HG03064 (cell line): ENCODE results near the gene TF.
"Not testable (repeated sequence)": the region's sequence is repeated elsewhere in the genome, so short reads cannot be mapped to it uniquely, and the experiment has no call there.

Experiments
- ATAC-seq: cut with Tn5 transposase; IDR thresholded peaks from one replicate; pipeline ENCODE4 v1.9.1; 2021; ENCODE audit warnings: low read depth; ENCODE audit not compliant: unreplicated experiment

The TF gene

DNA sequence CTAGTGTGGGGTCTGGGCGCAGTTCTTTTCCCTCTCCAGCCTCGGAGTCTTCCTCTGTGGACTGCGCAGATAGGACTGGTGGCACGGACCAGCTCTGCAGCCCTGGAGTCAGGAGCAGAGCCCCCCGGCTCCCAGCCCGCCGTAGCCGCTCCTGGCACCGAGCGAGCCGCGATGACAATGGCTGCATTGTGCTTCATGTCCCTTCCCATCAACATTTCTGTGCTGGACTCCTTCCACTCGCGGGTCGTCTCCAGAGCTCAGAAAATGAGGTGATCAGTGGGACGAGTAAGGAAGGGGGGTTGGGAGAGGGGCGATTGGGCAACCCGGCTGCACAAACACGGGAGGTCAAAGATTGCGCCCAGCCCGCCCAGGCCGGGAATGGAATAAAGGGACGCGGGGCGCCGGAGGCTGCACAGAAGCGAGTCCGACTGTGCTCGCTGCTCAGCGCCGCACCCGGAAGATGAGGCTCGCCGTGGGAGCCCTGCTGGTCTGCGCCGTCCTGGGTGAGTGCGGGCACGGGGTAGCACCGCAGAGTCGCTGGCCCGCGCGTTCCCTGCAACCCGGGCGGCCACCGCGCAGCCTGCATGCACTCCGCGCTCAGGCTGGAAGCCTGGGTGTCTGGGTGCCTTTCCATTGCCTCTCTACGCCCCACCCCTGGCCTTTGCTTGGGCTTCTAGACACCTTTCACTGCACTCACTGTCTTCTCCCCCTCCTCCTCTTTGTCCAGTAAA is at the start of gene TF:
Gene TF (plus strand): TSS at position 413 of the 731 bp plus-strand sequence. CDS start 48 bp downstream, at position 461.
- no peak for ATAC-seq

DNA sequence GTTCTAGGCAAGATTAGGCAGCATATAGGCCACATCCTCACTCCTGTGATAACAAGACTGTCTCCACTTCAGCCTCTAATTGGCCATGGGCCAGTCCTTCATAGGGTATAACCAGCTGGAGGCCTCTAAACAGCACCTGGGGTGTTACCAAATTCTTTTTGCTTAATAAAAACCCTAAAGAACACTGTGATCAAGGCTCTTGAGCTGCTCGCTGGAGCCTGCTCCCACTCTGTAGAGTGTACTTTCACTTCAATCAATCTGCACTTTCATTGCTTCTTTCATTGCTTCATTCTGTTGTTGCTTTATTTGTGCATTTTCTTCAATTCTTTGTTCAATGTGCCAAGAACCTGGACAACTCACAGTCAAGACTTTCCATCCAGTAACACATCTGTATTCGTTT is 48.2 kb upstream of the TF start:
- ATAC-seq = no peak

DNA sequence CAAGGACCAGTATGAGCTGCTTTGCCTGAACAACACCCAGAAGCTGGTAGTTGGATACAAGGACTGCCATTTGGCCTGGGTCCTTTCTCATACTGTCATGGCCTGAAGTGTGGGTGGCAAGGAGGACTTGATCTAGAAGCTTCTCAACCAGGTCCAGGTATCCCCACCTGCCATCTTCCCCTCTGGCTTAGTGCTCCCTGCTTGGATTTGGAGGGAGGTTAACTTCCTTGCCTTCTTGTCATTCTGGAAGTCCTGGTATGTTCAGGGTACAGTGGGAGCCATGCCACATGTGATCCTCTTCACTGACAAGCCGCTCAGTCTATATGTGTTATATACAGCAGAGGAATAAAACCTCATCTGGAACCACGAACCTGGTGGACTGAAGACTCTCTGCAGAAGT is 46.7 kb upstream of the TF start:
- ATAC-seq = no peak

DNA sequence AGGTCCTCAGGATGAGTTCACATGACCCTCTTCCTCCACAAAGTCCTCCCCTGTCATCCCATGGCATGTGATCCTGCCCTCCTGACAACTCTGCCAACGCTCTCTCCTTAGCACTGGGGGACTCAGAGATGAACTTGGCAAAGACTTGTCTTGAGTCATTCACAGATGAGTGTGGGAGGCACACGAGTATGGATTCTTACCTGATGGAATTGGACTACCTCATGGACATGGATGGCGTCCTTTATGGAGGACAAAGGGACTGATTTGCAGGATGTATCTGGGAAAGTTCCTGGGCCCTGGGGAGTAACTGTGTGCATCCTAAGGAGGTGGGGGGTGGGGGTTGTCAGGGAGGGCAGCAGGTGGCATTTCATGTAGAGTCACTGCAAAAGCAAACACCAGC is 46.3 kb upstream of the TF start:
- ATAC-seq = no peak

DNA sequence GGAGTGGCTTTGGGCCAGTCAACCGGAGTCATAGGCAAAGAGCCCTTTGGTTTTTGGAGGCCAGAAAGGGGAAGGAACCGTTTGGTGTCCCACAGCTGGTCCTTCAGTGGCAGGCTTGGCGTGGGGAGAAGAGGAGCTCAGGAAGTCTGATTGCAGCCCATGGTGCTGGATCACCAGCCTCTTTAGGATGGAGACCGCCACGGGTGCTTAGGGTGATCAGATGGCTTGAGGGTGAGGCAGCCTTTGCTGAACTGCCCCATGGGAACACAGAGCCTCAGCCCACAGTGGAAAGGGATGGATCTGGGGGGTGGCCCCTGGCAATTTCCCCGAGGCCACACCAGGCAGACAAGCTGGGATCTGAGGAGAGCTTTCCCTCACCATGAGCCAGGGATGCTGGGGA is 45.8 kb upstream of the TF start:
- no peak for ATAC-seq

DNA sequence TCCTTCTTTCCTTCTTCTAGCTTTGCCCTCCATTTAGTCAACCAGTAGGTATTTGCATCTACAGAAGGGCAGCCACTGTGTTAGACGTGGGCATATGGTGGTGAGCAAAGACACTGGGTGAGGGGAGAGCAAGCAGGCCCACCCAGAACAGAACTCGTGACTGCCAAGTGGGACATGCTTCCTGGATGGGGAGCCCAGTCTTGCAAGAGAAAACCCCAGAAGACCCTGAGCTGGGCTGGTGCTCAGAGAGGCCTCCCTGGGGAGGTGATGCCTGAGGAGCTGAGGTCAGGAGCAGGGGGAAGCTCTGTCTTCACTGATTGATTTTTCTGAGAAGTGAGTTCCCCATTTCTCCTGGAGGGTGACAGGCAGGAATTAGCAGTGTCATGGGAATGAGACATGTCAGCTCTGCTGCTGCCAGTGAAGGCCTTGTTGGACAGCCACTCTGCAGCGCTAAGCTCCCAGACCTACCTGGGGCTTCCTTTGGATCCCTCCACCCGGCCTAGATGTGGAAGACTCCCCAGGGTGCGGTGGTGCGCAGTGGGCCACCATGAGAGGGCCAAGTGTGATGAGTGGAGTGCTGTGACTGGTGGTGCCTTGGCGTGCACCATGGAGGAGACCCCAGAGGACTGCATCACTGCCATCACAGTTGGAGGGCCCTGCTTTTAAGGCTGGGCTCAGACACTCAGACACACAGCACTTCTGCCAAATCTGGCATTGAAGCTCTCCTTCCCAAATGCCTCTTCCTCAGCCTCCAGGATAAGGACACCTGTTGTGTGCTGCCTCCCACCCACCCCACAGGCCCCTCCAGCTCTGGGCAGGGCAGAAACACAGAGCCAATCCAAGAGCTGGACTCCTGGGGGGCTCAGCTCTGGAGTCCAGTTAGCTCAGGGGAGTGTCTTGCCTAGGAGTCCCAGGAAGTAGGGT is 44.5 kb upstream of the TF start:
- ATAC-seq = no peak

DNA sequence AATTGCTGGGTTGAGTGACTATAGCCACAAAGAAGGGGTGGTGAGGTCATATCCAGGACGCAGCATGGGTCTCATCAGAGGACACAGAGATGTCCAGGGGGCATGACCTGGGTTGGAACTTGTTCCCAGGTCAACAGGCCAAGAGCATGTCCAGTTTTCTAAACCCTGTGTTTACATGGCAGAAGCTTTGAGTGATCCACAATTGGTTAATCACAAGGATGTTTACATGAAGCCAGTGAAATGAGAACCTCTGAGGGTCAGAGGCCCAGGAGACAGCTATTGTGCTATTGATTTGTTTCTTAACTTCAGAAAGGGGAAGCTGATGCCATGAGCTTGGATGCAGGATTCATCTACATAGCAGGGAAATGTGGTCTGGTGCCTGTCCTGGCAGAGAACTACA is 42.3 kb upstream of the TF start:
- ATAC-seq = no peak

DNA sequence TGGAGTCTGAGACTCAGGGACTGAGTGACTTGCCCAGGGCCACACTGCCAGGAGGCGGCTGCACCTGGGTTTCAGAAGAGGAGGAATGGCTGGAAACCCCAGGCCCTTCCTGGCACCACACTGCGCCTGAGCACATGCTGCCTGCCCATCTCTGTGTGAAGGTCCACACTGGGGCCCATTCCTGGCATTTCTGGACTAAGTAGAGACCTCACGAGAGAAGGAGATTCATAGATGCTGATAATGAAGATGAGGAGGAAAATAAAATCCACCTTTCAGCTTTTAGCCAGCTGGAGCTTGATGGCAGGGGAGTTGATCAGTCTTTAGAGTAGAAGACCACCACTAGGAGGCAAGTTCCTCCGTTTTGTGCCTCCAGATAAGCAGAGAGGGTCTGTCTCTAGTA is 40.2 kb upstream of the TF start:
- no peak for ATAC-seq

DNA sequence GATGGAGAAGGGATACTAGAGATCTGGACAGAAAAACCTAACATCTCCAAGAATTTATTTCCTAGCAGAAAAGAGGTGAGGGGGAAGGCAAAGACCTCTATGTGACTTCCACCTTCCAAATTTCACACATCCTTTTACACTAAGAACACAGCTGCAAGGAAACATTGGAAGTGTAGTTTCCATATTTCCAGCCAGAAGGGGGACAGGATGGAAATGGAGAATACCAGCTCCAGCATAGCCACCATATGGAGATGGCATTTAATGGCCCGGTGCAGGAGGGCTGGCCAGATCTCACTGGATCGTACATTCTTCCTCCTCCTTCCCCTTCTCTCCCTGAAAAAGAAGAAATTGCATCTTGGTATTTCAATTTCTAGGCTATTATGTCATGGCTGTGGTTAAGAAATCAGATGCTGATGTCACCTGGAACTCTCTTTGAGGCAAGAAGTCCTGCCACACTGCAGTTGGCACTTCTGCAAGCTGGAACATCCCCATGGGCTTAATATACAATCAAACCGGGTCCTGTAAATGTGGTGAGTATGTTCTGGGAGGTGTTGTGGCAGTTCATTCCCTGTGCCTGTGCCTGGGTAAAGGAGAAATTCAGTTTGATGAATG is 36.9 kb upstream of the TF start:
- no peak for ATAC-seq

DNA sequence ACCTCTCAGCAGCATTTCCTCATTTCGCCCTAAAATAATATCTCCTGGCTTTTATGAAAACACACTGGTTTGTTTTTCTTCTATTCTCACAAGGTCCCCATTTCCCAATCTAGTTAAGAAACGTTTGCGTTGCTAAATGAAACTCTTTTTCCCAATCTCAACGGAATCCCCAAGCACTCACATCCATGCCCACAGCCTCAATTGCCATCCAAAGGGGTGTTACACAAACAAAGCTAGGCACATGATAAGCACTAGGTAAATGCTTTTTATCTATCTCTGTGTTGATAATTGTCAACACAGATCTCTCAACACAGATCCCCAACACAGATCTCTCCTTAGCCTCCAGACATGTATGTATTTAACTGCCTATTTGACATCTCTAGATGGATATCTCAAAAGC is 35.2 kb upstream of the TF start:
- no peak for ATAC-seq

DNA sequence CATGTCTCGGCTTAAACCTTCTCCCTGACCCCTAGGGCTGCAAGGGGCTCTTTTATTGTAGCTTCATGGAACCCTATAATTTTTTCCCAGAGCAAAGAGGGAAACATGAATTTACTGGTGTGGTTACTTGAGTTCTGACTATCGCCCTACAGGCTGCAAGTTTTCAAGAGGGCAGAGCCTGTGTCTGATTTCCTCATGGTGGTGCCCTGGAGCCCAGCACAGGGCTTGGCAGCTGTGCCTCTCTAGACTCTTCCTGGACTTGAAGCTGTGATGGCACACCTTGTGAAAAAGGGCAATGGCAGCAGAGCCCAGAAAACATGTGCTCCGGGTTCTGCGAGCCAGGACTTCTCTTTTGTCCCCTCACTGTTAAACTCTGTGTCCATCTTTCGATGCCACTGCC is 34.2 kb upstream of the TF start:
- ATAC-seq = no peak

DNA sequence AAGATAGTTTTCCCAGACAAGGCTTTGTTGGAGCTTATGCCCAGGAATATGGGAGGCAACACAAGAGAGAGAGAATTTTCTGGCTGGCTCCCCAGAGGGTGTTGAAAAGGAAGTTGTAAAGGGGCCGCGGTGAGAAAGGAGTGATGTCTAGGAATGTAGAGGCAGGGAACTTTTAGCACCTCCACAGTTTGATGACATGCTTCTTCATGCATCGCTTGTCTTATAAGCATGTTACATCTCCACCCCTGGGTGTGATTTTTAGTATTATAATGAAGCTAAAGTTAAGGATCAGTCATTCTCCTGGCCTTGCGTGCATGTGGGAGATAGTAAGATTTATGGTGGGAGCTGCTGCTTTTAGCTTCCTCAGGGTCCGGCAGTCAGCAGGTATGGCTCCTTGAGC is 32.8 kb upstream of the TF start:
- no peak for ATAC-seq

DNA sequence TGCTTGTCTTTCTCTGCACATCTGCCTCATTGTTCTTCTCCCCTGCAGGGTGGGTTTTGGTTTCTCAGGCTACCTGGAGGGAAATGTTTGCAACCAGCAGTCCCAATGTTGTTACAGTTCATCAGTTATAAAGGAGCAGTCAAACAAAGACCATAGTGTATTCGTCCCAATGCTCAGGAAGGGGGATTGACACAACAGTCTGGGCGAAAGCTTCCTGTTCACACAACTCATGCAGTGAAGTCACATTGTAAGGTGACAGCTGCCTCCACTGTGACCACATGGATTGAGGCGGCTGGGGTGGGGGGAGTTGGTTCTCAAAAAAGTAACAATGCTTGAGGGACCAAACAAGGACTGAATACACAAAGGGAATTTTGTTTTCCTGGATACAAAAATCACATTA is 28.8 kb upstream of the TF start:
- no peak for ATAC-seq

DNA sequence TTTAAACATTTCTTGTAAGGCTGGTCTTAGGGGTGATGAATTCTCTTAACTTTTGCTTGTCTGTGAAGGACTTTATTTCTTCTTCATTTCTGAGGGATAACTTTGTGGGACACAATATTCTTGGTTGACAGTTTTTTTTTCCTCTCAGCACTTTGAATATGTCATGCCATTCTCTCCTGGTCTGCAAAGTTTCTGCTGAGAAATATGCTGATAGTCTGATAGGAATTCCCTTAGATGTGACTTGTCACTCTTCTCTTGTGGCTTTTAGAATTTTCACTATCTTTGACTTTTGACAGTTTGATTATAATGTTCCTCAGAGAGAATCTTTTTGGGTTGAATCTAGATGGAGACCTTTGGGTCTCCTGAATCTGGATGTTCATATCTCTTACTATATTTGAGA is 23.3 kb upstream of the TF start:
- ATAC-seq = no peak

DNA sequence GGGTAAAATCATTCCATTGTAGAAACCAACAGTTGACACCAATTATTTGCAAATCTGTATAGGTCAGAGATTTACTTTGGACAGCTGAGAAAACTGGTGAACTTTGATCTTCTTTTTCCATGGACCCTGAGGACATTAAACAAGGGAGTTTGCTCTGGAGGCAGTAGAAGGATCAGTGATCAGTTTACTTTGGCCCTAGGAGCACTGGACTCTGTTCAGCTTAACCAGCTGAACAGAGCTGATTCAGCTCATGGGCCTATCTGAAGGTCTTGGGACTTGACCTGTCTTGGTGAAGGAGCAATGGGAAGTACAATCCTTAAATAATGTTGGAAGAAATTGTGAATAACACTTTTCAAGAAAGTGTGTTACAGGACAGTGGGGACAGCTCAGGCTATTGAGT is 15.2 kb upstream of the TF start:
- no peak for ATAC-seq

DNA sequence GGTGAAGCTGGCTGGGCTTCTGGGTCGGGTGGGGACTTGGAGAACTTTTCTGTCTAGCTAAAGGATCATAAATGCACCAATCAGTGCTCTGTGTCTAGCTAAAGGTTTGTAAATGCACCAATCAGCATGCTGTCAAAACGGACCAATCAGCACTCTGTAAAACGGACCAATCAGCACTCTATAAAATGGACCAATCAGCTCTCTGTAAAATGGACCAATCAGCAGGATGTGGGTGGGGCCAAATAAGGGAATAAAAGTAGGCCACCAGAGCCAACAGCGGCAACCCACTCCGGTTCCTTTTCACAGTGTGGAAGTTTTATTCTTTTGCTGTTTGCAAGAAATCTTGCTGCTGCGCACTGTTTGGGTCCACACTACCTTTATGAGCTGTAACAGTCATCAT is 14.0 kb upstream of the TF start:
- ATAC-seq = not testable (repeated sequence)

DNA sequence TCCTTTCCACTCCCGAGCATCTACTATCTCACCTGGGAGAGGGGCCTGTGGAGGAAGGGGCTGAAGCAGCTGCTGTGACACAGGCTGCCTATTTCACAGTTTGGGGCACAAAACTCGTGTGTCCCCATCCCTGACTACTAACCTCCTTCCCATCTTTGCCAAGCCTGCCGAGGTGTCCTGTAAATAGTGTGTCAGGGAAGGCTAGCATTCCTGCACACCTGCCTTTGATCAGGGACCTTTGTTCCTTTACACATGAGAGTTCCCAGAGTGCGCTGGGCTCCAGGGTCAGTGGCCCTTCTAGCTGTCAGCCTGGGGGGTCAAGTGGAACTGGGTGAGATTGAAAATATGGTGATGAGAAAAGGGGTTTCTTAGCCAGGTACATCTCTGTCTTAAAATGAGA is 13.0 kb upstream of the TF start:
- no peak for ATAC-seq

DNA sequence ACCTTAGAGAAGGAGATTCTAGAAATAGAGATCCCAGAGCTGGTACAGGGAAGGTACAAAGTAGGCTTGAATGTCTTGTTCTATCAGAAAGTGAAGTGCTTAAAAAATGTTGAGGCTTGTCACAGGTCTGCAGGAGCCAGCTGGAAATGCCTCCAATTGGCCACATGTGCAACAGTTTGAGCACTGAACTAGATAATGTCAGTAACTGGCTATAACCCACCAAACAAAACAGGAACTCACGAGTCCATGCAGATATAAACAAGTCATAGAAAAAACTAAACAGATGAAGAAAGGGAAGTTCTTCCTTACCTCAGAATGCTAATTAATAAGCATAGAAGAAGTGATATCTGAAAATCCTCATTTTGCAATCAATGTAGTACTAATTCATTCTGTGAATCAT is 11.9 kb upstream of the TF start:
- no peak for ATAC-seq

DNA sequence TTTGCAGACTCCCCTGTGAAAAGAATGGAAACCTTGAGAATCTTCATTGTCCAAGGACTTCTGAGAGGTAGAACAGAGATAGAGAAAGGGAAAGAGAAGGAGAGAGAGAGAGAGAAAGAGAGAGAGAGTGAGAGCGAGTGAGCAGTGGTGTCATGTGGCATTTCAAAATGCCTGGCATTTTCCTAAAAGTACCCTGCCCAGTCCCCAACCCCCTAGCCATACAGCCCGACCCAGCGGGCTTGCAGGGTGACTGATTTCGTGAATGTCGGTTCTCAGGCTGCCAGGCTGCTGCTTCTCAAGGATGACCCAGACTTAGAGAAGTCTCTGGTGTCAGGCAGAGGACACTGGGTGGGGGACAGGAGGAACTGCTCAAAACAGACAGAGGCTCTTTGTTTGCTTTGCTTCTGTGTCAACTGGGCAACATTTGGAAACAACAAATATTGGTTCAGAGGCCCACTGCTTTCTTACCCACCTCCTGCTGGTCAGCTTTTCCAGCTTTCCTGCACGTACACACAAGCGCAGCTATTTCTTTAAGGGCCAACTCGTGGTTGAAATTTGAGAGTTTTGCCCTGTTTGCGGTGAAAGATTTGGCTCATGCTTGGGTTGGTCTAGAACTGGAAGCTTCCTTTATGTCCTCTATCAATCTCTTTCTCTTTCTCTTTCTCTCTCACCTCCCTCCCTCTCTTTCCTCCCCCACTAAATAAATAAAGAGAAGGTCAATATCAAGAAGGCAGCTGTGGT is 3.7 kb upstream of the TF start:
- ATAC-seq = no peak

DNA sequence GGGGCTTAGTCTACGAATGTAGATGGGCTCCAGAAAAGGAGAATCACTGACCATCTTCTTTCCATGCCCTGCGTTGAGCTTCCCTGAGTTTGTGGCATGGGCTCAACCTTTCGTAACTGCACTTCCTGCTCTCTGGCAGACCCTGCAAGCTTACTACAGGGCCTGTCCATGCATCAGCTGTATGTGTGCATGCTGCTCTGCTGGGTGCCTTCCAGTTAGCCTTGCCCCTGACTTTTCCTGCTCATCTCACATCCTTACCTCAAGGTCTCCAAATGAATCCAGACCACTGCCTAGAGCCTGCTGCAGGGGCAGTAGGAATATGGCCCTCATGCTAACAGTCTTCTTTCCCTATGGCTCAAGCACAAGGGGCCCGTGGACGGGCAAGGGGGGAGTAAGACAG is 2.0 kb upstream of the TF start:
- ATAC-seq = no peak

DNA sequence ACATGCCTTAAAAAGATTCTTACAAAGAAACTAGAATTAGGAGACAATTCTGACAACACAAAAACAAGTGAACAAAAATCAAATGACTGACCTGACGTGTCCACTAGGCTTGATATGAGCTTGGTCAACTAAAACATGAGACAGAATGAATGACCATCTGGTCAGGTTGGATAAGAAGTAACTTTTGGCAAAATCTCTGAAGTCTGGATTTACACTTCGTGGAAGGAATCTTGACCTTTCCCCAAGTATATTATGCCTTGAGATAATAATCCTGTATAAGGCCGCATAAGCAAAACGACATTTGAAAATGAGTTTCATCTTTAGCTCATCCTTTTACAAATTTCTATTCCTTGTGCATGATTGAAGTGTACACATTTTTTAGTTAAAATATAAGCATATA is 1.1 kb upstream of the TF start:
- no peak for ATAC-seq
